ENCODE data around the gene EOLA1. TPM values are rescaled to one million over a fixed set of nuclear protein-coding genes. Genes with fewer than 3 reads are reported as not detected.
"Not testable (repeated sequence)": the region's sequence is repeated elsewhere in the genome, so short reads cannot be mapped to it uniquely, and the experiment has no call there.

EOLA1 gene
- total and polyA plus RNA-seq, 4 experiments from 2014 or later = 24.6 to 26.2 (median 25.4) TPM

GRCh38 chrX:149568701-149569296 is 28.0 kb downstream of the EOLA1 start:
- Mint-ChIP-seq H3K27me3 (no peaks in the 10 kb centered on the region), H3K36me3 (no peaks in the 10 kb centered on the region), H3K27ac (no peak overlapping the region), H3K4me1 (no peaks in the 10 kb centered on the region), H3K9me3 (no peaks in the 10 kb centered on the region), H3K4me3 (no peak overlapping the region)
- no peak for DNase-seq
- Histone ChIP-seq H3K4me1 (ENCODE audit: insufficient read depth, low read length) (no peaks in the 10 kb centered on the region), H3K36me3 (ENCODE audit: insufficient read depth, low read length) (no peaks in the 10 kb centered on the region), H3K4me3 (ENCODE audit: low read length in 2 of 2) (no peak overlapping the region), H3K27ac (ENCODE audit: low read depth, low read length) (no peak overlapping the region), H3K27me3 (ENCODE audit: insufficient read depth, low read length) (no peaks in the 10 kb centered on the region), H3K9me3 (ENCODE audit: control insufficient read depth in 1 of 2, low read length in 2 of 2) (no peaks in the 10 kb centered on the region)
- CTCF ChIA-PET (ENCODE audit: partially characterized antibody) = no interaction called here
- intact Hi-C loops (cut with micrococcal nuclease) = no loop called here
- POLR2A ChIA-PET (ENCODE audit: partially characterized antibody) = no interaction called here

GRCh38 chrX:149569770-149570169 is 29.0 kb downstream of the EOLA1 start:
- POLR2A ChIA-PET (ENCODE audit: partially characterized antibody) = no interaction called here
- no peak overlapping the region for H3K27ac Mint-ChIP-seq
- no peaks in the 10 kb centered on the region for H3K27me3 Mint-ChIP-seq
- H3K4me3 Mint-ChIP-seq = no peak overlapping the region
- H3K4me1 ChIP-seq (ENCODE audit: insufficient read depth, low read length) = no peaks in the 10 kb centered on the region
- H3K4me1 Mint-ChIP-seq = no peaks in the 10 kb centered on the region
- no peaks in the 10 kb centered on the region for H3K27me3 ChIP-seq (ENCODE audit: insufficient read depth, low read length)
- H3K36me3 ChIP-seq (ENCODE audit: insufficient read depth, low read length) = no peaks in the 10 kb centered on the region
- H3K4me3 ChIP-seq (ENCODE audit: low read length in 2 of 2) = no peak overlapping the region
- intact Hi-C loops (cut with micrococcal nuclease) = no loop called here
- no peak overlapping the region for H3K27ac ChIP-seq (ENCODE audit: low read depth, low read length)
- H3K36me3 Mint-ChIP-seq = no peaks in the 10 kb centered on the region
- H3K9me3 ChIP-seq (ENCODE audit: control insufficient read depth in 1 of 2, low read length in 2 of 2) = no peaks in the 10 kb centered on the region
- DNase-seq = no peak
- no peaks in the 10 kb centered on the region for H3K9me3 Mint-ChIP-seq
- CTCF ChIA-PET (ENCODE audit: partially characterized antibody) = no interaction called here

- no peaks in the 10 kb centered on the region for H3K4me1 Mint-ChIP-seq
- intact Hi-C loops (cut with micrococcal nuclease) = no loop called here
- H3K27ac ChIP-seq (ENCODE audit: low read depth, low read length) = no peak overlapping the region
- POLR2A ChIA-PET (ENCODE audit: partially characterized antibody) = no interaction called here
- H3K36me3 ChIP-seq (ENCODE audit: insufficient read depth, low read length) = no peaks in the 10 kb centered on the region
- H3K27me3 Mint-ChIP-seq = no peaks in the 10 kb centered on the region
- no peaks in the 10 kb centered on the region for H3K9me3 Mint-ChIP-seq
- CTCF ChIA-PET (ENCODE audit: partially characterized antibody) = no interaction called here
- no peak overlapping the region for H3K4me3 ChIP-seq (ENCODE audit: low read length in 2 of 2)
- no peaks in the 10 kb centered on the region for H3K4me1 ChIP-seq (ENCODE audit: insufficient read depth, low read length)
- no peaks in the 10 kb centered on the region for H3K9me3 ChIP-seq (ENCODE audit: control insufficient read depth in 1 of 2, low read length in 2 of 2)
- H3K4me3 Mint-ChIP-seq = no peak overlapping the region
- H3K27me3 ChIP-seq (ENCODE audit: insufficient read depth, low read length) = no peaks in the 10 kb centered on the region
- H3K27ac Mint-ChIP-seq = no peak overlapping the region
- H3K36me3 Mint-ChIP-seq = no peaks in the 10 kb centered on the region
- DNase-seq = no peak
These were observed 29.9 kb downstream of the EOLA1 start for GRCh38 chrX:149570668-149571067.

- no peak for DNase-seq
- H3K27me3 ChIP-seq (ENCODE audit: insufficient read depth, low read length) = no peaks in the 10 kb centered on the region
- H3K36me3 ChIP-seq (ENCODE audit: insufficient read depth, low read length) = no peaks in the 10 kb centered on the region
- no peaks in the 10 kb centered on the region for H3K9me3 ChIP-seq (ENCODE audit: control insufficient read depth in 1 of 2, low read length in 2 of 2)
- Mint-ChIP-seq H3K4me3 (no peak overlapping the region), H3K36me3 (no peaks in the 10 kb centered on the region), H3K9me3 (no peaks in the 10 kb centered on the region), H3K4me1 (no peaks in the 10 kb centered on the region), H3K27me3 (no peaks in the 10 kb centered on the region), H3K27ac (no peak overlapping the region)
- ChIA-PET POLR2A (ENCODE audit: partially characterized antibody) (no interaction called here), CTCF (ENCODE audit: partially characterized antibody) (no interaction called here)
- H3K27ac ChIP-seq (ENCODE audit: low read depth, low read length) = no peak overlapping the region
- H3K4me1 ChIP-seq (ENCODE audit: insufficient read depth, low read length) = no peaks in the 10 kb centered on the region
- no peak overlapping the region for H3K4me3 ChIP-seq (ENCODE audit: low read length in 2 of 2)
- intact Hi-C loops (cut with micrococcal nuclease) = no loop called here
These were observed 31.0 kb downstream of the EOLA1 start for GRCh38 chrX:149571770-149572169.

- Mint-ChIP-seq H3K27me3 (no peaks in the 10 kb centered on the region), H3K36me3 (no peaks in the 10 kb centered on the region), H3K4me1 (no peaks in the 10 kb centered on the region), H3K27ac (no peak overlapping the region), H3K4me3 (no peak overlapping the region), H3K9me3 (no peaks in the 10 kb centered on the region)
- Histone ChIP-seq H3K4me3 (ENCODE audit: low read length in 2 of 2) (no peak overlapping the region), H3K36me3 (ENCODE audit: insufficient read depth, low read length) (no peaks in the 10 kb centered on the region), H3K4me1 (ENCODE audit: insufficient read depth, low read length) (no peaks in the 10 kb centered on the region), H3K9me3 (ENCODE audit: control insufficient read depth in 1 of 2, low read length in 2 of 2) (no peaks in the 10 kb centered on the region), H3K27ac (ENCODE audit: low read depth, low read length) (no peak overlapping the region), H3K27me3 (ENCODE audit: insufficient read depth, low read length) (no peaks in the 10 kb centered on the region)
- ChIA-PET POLR2A (ENCODE audit: partially characterized antibody) (no interaction called here), CTCF (ENCODE audit: partially characterized antibody) (no interaction called here)
- intact Hi-C loops (cut with micrococcal nuclease) = no loop called here
- no peak for DNase-seq
These were observed 31.9 kb downstream of the EOLA1 start for GRCh38 chrX:149572743-149573142.

- H3K27ac Mint-ChIP-seq; intact Hi-C loops (cut with micrococcal nuclease); H3K4me3 ChIP-seq (ENCODE audit: low read length in 2 of 2); H3K4me3 Mint-ChIP-seq; DNase-seq; H3K36me3 ChIP-seq (ENCODE audit: insufficient read depth, low read length); H3K4me1 Mint-ChIP-seq; H3K36me3 Mint-ChIP-seq; CTCF ChIA-PET (ENCODE audit: partially characterized antibody); H3K9me3 Mint-ChIP-seq; H3K9me3 ChIP-seq (ENCODE audit: control insufficient read depth in 1 of 2, low read length in 2 of 2); H3K27me3 ChIP-seq (ENCODE audit: insufficient read depth, low read length); H3K4me1 ChIP-seq (ENCODE audit: insufficient read depth, low read length); H3K27me3 Mint-ChIP-seq; POLR2A ChIA-PET (ENCODE audit: partially characterized antibody); H3K27ac ChIP-seq (ENCODE audit: low read depth, low read length): not testable (repeated sequence)
These were observed 32.6 kb downstream of the EOLA1 start for GRCh38 chrX:149573456-149573855.

GRCh38 chrX:149585631-149586030 is 44.8 kb downstream of the EOLA1 start:
- H3K4me3 ChIP-seq (ENCODE audit: low read length in 2 of 2); H3K9me3 ChIP-seq (ENCODE audit: control insufficient read depth in 1 of 2, low read length in 2 of 2); H3K36me3 Mint-ChIP-seq; H3K27me3 Mint-ChIP-seq; intact Hi-C loops (cut with micrococcal nuclease); H3K27ac ChIP-seq (ENCODE audit: low read depth, low read length); DNase-seq; H3K4me1 ChIP-seq (ENCODE audit: insufficient read depth, low read length); H3K36me3 ChIP-seq (ENCODE audit: insufficient read depth, low read length); POLR2A ChIA-PET (ENCODE audit: partially characterized antibody); H3K9me3 Mint-ChIP-seq; H3K4me3 Mint-ChIP-seq; H3K27ac Mint-ChIP-seq; H3K4me1 Mint-ChIP-seq; CTCF ChIA-PET (ENCODE audit: partially characterized antibody); H3K27me3 ChIP-seq (ENCODE audit: insufficient read depth, low read length): not testable (repeated sequence)

GRCh38 chrX:149587359-149587758 is 46.5 kb downstream of the EOLA1 start, which contains the start of gene MAGEA9B:
Gene MAGEA9B, minus strand, starts transcription at chrX:149587459. Its CDS starts 4,280 bp downstream, at chrX:149583179.
- intact Hi-C loops (cut with micrococcal nuclease); H3K27me3 ChIP-seq (ENCODE audit: insufficient read depth, low read length); H3K9me3 Mint-ChIP-seq; CTCF ChIA-PET (ENCODE audit: partially characterized antibody); H3K4me3 Mint-ChIP-seq; H3K9me3 ChIP-seq (ENCODE audit: control insufficient read depth in 1 of 2, low read length in 2 of 2); H3K36me3 ChIP-seq (ENCODE audit: insufficient read depth, low read length); H3K4me1 Mint-ChIP-seq; H3K27ac ChIP-seq (ENCODE audit: low read depth, low read length); H3K4me1 ChIP-seq (ENCODE audit: insufficient read depth, low read length); H3K27ac Mint-ChIP-seq; POLR2A ChIA-PET (ENCODE audit: partially characterized antibody); H3K4me3 ChIP-seq (ENCODE audit: low read length in 2 of 2); H3K36me3 Mint-ChIP-seq; H3K27me3 Mint-ChIP-seq; DNase-seq: not testable (repeated sequence)
